ENCODE data around the gene GBE1. TPM values are rescaled to one million over a fixed set of nuclear protein-coding genes. Genes with fewer than 3 reads are reported as not detected.

Gene GBE1
- polyA plus RNA-seq, 1 donor, result 10.0 TPM

DNA sequence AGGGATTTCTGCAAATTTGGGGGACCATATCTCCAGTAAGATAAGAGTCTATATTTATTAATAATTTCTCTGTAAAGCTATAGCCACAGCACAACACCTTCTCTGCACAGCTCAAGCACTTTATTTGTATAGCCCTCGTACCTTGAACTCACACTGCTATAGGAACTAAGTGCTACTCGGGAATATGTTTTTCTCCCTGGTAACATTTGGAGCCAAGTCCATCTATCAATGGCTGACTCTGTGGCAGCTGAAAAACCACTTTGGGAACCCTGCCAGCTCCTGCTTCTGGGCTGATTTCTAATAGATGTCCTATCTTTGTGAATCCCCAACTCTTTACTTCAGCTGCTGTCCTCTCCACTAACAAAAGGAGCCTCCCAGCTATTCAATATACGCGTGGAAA is 298.5 kb downstream of the GBE1 start:
- DNase-seq, result no peak

DNA sequence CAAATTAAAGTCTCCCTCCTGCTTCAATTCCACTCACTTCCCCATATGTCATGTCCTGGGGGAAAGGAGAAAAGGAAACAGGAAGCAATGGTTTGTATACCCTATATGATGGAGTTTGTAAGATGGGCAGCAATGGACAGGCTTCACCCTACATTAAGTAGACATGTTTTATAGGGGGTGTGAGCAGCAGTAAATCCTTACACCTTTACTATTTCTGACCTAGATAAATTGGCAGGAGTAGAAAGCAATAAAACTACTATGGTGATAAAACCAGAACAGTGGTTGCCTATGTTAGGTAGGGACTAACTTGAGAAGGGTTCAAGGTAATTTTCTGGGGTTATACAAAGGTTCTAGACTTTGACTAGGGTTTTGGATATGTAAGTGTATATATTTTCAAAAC is 301.7 kb downstream of the GBE1 start:
- DNase-seq, result no peak

- DNase-seq, result no peak
Measured at GRCh38 chr3:81452418-81452817, 309.0 kb downstream of the GBE1 start.

DNA sequence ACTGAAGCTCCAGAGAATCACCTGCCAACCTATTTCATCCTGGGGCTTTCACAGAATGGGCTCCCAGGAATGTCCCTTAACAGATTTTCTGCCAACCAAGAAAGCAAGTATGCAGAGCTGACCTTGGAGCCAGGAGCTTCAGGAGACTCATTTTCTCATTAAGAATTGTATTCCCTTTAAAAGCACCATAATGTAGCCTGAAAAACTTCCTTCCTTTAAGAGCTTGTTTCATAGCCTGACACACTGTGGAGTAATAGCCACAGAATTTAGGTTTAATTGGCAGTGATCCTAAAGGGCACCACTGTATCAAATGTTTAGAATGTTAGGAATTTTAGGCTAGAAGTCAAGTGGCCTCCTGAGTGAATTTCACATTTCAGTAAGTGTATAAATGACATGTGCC is 309.8 kb downstream of the GBE1 start:
- no peak for DNase-seq

DNA sequence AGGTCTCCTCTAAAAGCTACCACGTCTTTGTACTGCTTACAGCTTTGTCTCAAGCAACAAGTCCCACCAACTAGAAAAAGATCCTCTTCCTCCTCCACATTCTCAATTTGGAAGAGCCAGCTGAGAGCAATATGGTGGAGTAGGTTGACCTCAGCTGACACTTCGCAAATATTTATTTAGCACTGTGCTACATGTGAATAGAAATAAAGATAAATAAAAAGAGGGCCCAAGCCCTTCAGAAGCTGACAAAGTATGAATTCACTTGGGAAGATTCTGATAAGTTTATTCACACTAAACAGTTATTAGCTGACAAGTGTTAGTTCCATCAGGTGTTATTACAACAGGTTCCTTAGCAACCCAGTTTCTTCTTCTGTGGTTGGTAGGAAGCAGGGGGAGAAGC is 310.3 kb downstream of the GBE1 start:
- DNase-seq, result no peak

DNA sequence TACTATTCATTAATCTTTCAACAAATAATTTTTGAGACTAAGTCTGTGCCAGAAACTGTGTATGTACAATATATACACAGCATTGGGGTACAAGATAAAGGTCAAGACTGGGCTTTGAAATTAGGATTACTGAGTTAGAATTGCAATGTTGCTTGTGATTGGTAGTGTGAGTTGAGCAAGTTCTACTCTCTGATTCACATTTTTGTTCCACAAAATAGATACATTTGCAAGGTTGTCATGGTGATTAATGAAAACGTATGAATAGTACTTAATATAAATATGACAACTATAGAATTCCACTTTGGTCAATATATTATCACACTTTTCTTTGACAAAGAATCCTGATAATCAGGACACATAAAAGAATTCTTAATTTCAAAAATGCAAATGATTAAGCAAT is 314.6 kb downstream of the GBE1 start:
- DNase-seq, result no peak

DNA sequence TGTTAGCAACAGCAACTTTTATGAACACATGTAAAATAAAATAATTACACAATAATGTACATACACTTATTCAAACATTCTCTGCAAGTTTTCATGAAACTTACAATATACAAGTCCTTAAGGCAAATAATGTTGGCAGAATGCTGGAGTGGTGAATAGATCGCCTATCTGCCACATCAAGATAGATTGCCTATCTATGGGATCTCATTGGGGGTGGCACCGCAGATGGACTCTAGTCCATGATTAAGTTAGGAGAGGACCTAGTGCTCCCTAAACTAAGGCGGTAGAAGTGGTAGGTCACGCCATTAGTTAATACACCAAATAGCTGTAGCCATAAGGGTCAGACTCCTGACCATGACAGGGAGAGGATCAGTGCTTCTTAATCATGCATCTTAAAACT is 315.7 kb downstream of the GBE1 start:
- no peak for DNase-seq

GRCh38 chr3:81444817-81445460 is 316.5 kb downstream of the GBE1 start:
- DNase-seq, result no peak

DNA sequence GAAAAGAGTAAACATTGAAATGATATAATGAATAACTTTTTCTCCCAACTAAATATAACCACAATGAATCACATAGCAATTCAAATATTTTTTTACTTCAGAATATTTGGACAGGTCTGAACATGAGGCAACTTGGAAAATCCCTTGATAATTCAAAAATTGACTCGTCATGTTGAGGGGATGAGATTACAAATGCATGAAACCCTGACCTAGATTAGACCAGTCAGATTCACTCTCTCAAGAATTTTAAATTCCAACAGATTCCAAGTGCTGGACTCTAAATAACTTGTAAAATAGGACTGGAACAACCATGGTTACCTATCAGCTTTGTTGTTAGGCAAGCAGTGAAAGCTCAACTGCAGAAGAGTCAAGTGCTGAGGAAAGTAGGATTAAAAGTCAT is 317.5 kb downstream of the GBE1 start:
- no peak for DNase-seq

- DNase-seq, result no peak
Measured at GRCh38 chr3:81443457-81443782, 318.0 kb downstream of the GBE1 start.

GRCh38 chr3:81442758-81443456 is 318.5 kb downstream of the GBE1 start:
- no peak for DNase-seq

DNA sequence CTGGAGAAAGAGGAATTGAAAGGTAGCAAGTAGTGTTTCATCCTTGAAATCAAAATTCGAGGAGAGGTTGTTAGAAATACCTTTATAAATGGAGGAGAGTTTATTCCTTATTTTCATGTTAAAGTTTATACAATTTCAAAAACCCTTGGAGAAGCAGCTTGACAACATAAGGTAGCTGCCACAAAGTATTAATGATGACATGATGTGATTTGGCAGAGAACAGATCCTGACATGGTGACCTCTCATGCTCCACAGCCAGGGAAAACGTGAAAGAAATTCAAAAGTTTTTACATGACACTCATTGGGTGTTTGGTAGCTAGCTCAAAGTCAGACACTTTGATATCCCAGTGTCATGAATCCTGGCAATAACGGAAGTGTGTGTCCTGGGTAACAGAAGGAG is 320.8 kb downstream of the GBE1 start:
- DNase-seq, result no peak
